Fibroblast of lung (primary cell): ENCODE results near the gene NECTIN4.
"Not testable (repeated sequence)": the region's sequence is repeated elsewhere in the genome, so short reads cannot be mapped to it uniquely, and the experiment has no call there.

ENCODE experiments used
- CTCF ChIP-seq, 2 donors: IDR thresholded peaks in 1 of 2; conservative IDR thresholded peaks in 1 of 2; 1 replicate in 1 of 2; 2 replicates in 1 of 2; pipeline ENCODE4 v1.5.1; 2011 to 2012; ENCODE audit warnings: low read length in 2 of 2, control low read depth in 1 of 2, inconsistent platforms in 1 of 2, low read depth in 1 of 2, mild to moderate bottlenecking in 1 of 2
- EZH2 ChIP-seq: IDR thresholded peaks from 2 replicates; pipeline ENCODE4 v1.5.1; 2012; ENCODE audit warnings: low read length, control low read depth, mild to moderate bottlenecking; ENCODE audit errors: missing control alignments

GRCh38 chr1:161022432-161022831 is 66.9 kb downstream of the NECTIN4 start:
- TF ChIP-seq EZH2; CTCF (conservative IDR thresholded peaks at IDR 0.05 in 1 of 2, IDR thresholded peaks at IDR 0.05 in 1 of 2; ENCODE audit: low read depth in 1 of 2, low read length in 2 of 2): not testable (repeated sequence)
